Measurements from ENCODE around the gene ADRA2A. TPM values are rescaled to one million over a fixed set of nuclear protein-coding genes. Genes with fewer than 3 reads are reported as not detected.

Gene ADRA2A
- total RNA-seq, 1 donor from 2014 or later: 4.9 TPM

DNA sequence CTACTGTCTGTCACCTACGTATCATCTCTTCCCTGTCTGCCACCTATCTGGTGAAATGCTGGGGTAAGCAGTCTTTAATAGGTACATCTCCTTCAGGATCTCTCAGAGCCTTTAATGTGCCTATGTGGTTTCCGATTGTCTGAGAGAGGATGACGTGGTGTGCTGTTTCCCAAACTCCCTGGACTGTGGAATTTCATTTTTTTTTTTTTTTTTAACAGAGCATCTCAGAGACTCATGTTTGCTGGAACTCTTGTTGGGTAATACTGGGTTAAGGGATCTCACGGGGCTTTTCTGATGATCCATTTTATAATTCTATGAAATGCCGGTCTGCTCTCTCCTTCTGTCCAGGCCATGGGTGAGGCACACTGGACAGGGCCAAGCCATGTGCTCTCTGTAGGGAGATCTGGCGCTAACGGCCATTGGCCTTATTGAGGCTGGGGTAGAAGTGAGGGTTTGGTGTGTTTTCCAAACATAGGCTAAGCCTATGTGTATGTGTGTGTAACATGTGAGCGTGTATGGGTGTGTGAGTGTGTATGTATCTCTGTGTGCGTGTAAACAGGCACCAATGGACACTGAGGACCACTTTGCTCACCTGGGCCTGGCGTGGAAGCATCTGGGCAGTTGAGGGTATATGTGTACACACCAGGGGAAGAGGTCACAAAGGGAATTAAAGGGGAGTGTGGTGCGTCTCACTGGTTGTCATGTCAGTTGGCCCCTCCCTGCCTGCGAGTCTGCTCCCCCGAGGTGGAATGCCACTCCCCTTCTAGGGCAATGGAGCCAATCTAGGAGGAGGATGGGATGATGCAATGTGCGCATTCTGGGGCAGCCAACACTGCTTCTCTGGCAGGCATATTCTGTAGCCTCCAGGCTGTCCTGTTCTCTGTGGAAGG lies 7.8 kb downstream of the ADRA2A start:
- Mint-ChIP-seq H3K4me1 (peaks cover 8% of the 10 kb centered on the region), H3K4me3 (no peak overlapping the region), H3K9me3 (no peaks in the 10 kb centered on the region), H3K27me3 (ENCODE audit: low read depth) (peaks cover 78% of the 10 kb centered on the region), H3K27ac (no peak overlapping the region), H3K36me3 (no peaks in the 10 kb centered on the region)
- no peak for TF ChIP-seq CTCF (IDR thresholded peaks at IDR 0.05; ENCODE audit: unreplicated experiment)
- peak in 1 of 2 experiments; percentile 17 for DNase-seq (ENCODE audit: low spot score in 2 of 2, unreplicated experiment in 2 of 2)

- DNase-seq (ENCODE audit: low spot score in 2 of 2, unreplicated experiment in 2 of 2): peak in 1 of 2 experiments; percentile 20
- no peaks in the 10 kb centered on the region for H3K9me3 Mint-ChIP-seq
- no peaks in the 10 kb centered on the region for H3K36me3 Mint-ChIP-seq
- H3K27ac Mint-ChIP-seq: no peak overlapping the region
- no peak overlapping the region for H3K4me3 Mint-ChIP-seq
- no peak for TF ChIP-seq CTCF (IDR thresholded peaks at IDR 0.05; ENCODE audit: unreplicated experiment)
- H3K4me1 Mint-ChIP-seq: no peaks in the 10 kb centered on the region
- H3K27me3 Mint-ChIP-seq (ENCODE audit: low read depth): peaks cover 81% of the 10 kb centered on the region
Observed at GRCh38 chr10:111085690-111086353, 9.0 kb downstream of the ADRA2A start.

- no peak for DNase-seq (ENCODE audit: low spot score in 2 of 2, unreplicated experiment in 2 of 2)
- H3K36me3 Mint-ChIP-seq: no peaks in the 10 kb centered on the region
- no peak overlapping the region for H3K27ac Mint-ChIP-seq
- H3K4me1 Mint-ChIP-seq: no peaks in the 10 kb centered on the region
- no peak for TF ChIP-seq CTCF (IDR thresholded peaks at IDR 0.05; ENCODE audit: unreplicated experiment)
- H3K27me3 Mint-ChIP-seq (ENCODE audit: low read depth): peaks cover 78% of the 10 kb centered on the region
- H3K4me3 Mint-ChIP-seq: no peak overlapping the region
- H3K9me3 Mint-ChIP-seq: no peaks in the 10 kb centered on the region
Observed at GRCh38 chr10:111086574-111086973, 9.7 kb downstream of the ADRA2A start.

DNA sequence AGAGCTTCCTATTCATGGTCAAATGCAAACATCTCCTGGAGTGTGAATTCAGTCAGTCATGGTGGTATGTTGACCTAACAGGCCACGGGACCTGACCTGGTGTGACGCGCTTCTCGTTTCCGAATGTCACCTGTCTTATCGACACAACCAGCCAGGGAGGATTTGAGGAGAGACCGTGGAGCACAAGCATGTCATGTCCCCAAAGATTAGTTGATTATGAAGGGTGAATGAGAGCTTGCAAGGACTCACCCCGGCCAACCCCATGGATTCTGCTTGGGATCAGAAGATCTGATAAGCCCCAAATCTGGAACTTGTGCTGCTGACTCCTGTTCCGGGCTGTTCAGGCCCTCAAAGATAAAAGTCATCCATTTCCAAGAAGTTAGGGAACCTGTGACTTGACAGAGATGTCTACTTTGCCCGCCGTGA lies 10.5 kb downstream of the ADRA2A start:
- Mint-ChIP-seq H3K9me3 (no peaks in the 10 kb centered on the region), H3K27ac (no peak overlapping the region), H3K4me3 (no peak overlapping the region), H3K36me3 (no peaks in the 10 kb centered on the region), H3K27me3 (ENCODE audit: low read depth) (peaks cover 78% of the 10 kb centered on the region), H3K4me1 (no peaks in the 10 kb centered on the region)
- DNase-seq (ENCODE audit: low spot score in 2 of 2, unreplicated experiment in 2 of 2): peak in 1 of 2 experiments; percentile 14
- no peak for TF ChIP-seq CTCF (IDR thresholded peaks at IDR 0.05; ENCODE audit: unreplicated experiment)

- Mint-ChIP-seq H3K27ac (no peak overlapping the region), H3K36me3 (no peaks in the 10 kb centered on the region), H3K9me3 (no peaks in the 10 kb centered on the region), H3K27me3 (ENCODE audit: low read depth) (peaks cover 78% of the 10 kb centered on the region), H3K4me3 (no peak overlapping the region), H3K4me1 (no peaks in the 10 kb centered on the region)
- TF ChIP-seq CTCF (IDR thresholded peaks at IDR 0.05; ENCODE audit: unreplicated experiment): no peak
- peak in 1 of 2 experiments; percentile 19 for DNase-seq (ENCODE audit: low spot score in 2 of 2, unreplicated experiment in 2 of 2)
Observed at GRCh38 chr10:111087968-111088505, 11.2 kb downstream of the ADRA2A start.

All from mesothelial cell of epicardium (in vitro differentiated cells).